WTC11 (cell line): ENCODE data around the gene ARHGAP45. TPM values are rescaled to one million over a fixed set of nuclear protein-coding genes. Genes with fewer than 3 reads are reported as not detected.

Experiments used
- ATAC-seq: fragments of 200-7000 bp; cut with Tn5 transposase; 2 replicates; pipeline ENCODE4 v1.10.0; 2021; ENCODE audit warnings: mild to moderate bottlenecking, moderate library complexity
- CTCF ChIA-PET: fragments of 300-600 bp; sonication (Branson Sonifier 250); formaldehyde crosslinking; loops from one replicate; lab custom pipeline; 2021; ENCODE audit warnings: antibody characterized with exemption; lab: Charles Lee
- POLR2A ChIA-PET: fragments of 350-600 bp; sonication (Branson Sonifier 250); formaldehyde crosslinking; loops from one replicate; lab custom pipeline; 2021; ENCODE audit warnings: antibody characterized with exemption; lab: Charles Lee
- DNase-seq: peaks from one replicate; pipeline ENCODE4 v3.0.0; 2021; ENCODE audit warnings: low spot score
- H3K27ac Mint-ChIP-seq: 2 replicates; pipeline ENCODE4 v1.8.0; 2021; ENCODE audit warnings: mixed read lengths
- H3K27me3 Mint-ChIP-seq: 2 replicates; pipeline ENCODE4 v1.8.0; 2021; ENCODE audit warnings: low read depth, mild to moderate bottlenecking, moderate library complexity, mixed read lengths
- H3K36me3 Mint-ChIP-seq: 2 replicates; pipeline ENCODE4 v1.8.0; 2021; ENCODE audit warnings: mixed read lengths
- H3K4me1 Mint-ChIP-seq: 2 replicates; pipeline ENCODE4 v1.8.0; 2022; ENCODE audit warnings: mixed read lengths
- H3K4me3 Mint-ChIP-seq: 2 replicates; pipeline ENCODE4 v1.8.0; 2021; ENCODE audit warnings: mild to moderate bottlenecking, moderate library complexity, mixed read lengths
- H3K9me3 Mint-ChIP-seq: 2 replicates; pipeline ENCODE4 v1.8.0; 2021; ENCODE audit warnings: mixed read lengths
- CBFB ChIP-seq: sonication (generic); formaldehyde crosslinking; IDR thresholded peaks from 2 replicates; pipeline ENCODE4 v1.8.1; 2022; ENCODE audit warnings: mild to moderate bottlenecking, low read depth, missing genetic modification reagents
- CREB1 ChIP-seq: sonication (generic); formaldehyde crosslinking; IDR thresholded peaks from 2 replicates; pipeline ENCODE4 v1.8.0; 2023; ENCODE audit warnings: mild to moderate bottlenecking, missing genetic modification reagents
- E2F1 ChIP-seq: sonication (generic); formaldehyde crosslinking; IDR thresholded peaks from 2 replicates; pipeline ENCODE4 v1.8.0; 2022; ENCODE audit warnings: mild to moderate bottlenecking, missing genetic modification reagents
- E2F5 ChIP-seq: sonication (generic); formaldehyde crosslinking; IDR thresholded peaks from 2 replicates; pipeline ENCODE4 v1.8.1; 2022; ENCODE audit warnings: mild to moderate bottlenecking, moderate library complexity, missing genetic modification reagents
- ETV6 ChIP-seq: sonication (generic); formaldehyde crosslinking; IDR thresholded peaks from 2 replicates; pipeline ENCODE4 v1.8.1; 2022; ENCODE audit warnings: mild to moderate bottlenecking, missing genetic modification reagents
- HMGXB4 ChIP-seq: sonication (generic); formaldehyde crosslinking; IDR thresholded peaks from 2 replicates; pipeline ENCODE4 v1.8.1; 2023; ENCODE audit warnings: mild to moderate bottlenecking, moderate library complexity, missing genetic modification reagents
- SMAD4 ChIP-seq: sonication (generic); formaldehyde crosslinking; IDR thresholded peaks from 2 replicates; pipeline ENCODE4 v1.8.0; 2022; ENCODE audit warnings: mild to moderate bottlenecking, missing genetic modification reagents
- TEAD1 ChIP-seq: sonication (generic); formaldehyde crosslinking; IDR thresholded peaks from 2 replicates; pipeline ENCODE4 v1.8.0; 2022; ENCODE audit warnings: mild to moderate bottlenecking, missing genetic modification reagents
- ZNF396 ChIP-seq: fragments of 250-450 bp; sonication (Bioruptor Pico); IDR thresholded peaks from 2 replicates; pipeline ENCODE4 v1.8.0; 2021; ENCODE audit warnings: mild to moderate bottlenecking, moderate library complexity, borderline replicate concordance
- total RNA-seq: library from RNA; stranded (reverse); gene quantifications from 3 replicates; pipeline ENCODE4 v1.2.3, GENCODE V29; 2021
- TF ChIP-seq, protein P1 (sequence below): fragments of 250-450 bp; sonication (Bioruptor Pico); IDR thresholded peaks from 2 replicates; pipeline ENCODE4 v2.1.2; 2022; ENCODE audit warnings: mild to moderate bottlenecking, moderate library complexity

ARHGAP45 gene
- total RNA-seq, 1 experiment from 2014 or later, result 40.9 TPM

DNA sequence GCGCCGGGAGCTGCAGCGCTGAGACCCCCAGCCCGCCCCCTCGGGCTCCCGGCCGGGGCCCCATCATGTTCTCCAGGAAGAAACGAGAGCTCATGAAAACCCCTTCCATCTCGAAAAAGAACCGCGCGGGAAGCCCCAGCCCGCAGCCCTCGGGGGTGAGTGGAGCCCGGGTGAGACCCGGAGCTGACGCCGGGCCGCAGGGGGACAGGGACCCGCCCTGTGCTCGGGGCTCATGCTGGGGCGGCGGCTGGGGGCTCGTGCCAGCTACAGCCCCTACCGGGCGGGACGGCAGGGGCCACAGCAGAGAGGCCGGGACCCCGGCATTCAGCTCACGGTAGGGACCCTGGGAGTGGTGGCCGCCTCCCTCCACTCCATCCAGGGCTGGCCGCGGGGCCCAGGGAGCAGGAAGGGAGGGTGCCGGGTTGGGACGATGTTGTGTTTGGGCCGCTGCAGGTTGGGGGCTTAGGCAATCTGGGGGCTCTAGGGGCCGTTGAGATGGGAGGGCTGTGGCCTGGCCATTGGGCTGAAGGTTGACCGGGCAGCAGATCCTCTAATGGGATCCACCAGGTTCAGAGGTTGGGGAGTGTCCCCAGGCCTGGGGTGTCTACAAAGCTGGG is 482 bp downstream of the ARHGAP45 start (continued):
- TF ChIP-seq CBFB (CRISPR knock-in tag) (no peak), ZNF396 (CRISPR knock-in tag) (no peak)

- H3K27ac Mint-ChIP-seq, result 0 out of 2 replicates have a peak overlapping the region, but pooled peaks have one; percentile 45
- peaks cover 19% of the 10 kb centered on the region for H3K4me1 Mint-ChIP-seq
- peaks cover 37% of the 10 kb centered on the region for H3K27me3 Mint-ChIP-seq
- ATAC-seq (no peak), DNase-seq (no peak)
- ChIA-PET CTCF (interaction anchor here (0.6 to 7.5 kb wide), 9 partner anchors 13 to 198 kb away, joined by 3 to 109 read pairs (median 6); partner anchors contain the start of gene ATP5F1D), POLR2A (interaction anchor here (1.0 to 3.0 kb wide), 4 partner anchors 10 to 28 kb away, joined by 3 to 14 read pairs (median 6); partner anchors contain the start of gene ABCA7)
- H3K36me3 Mint-ChIP-seq, result no peaks in the 10 kb centered on the region
- peak overlapping the region; percentile 49; the same call in 1 of the 2 replicates for H3K4me3 Mint-ChIP-seq
- no peaks in the 10 kb centered on the region for H3K9me3 Mint-ChIP-seq
- no peak for TF ChIP-seq TEAD1 (CRISPR knock-in tag)
- TF ChIP-seq, all 79 proteins: peak for 0
These were observed 1.3 kb downstream of the ARHGAP45 start for GRCh38 chr19:1068009-1069001.

GRCh38 chr19:1069009-1069779 is 2.2 kb downstream of the ARHGAP45 start:
- no peak for ATAC-seq
- Mint-ChIP-seq H3K27ac (0 out of 2 replicates have a peak overlapping the region, but pooled peaks have one; percentile 45), H3K4me3 (peak overlapping the region; percentile 33; the same call in 1 of the 2 replicates), H3K27me3 (peaks cover 37% of the 10 kb centered on the region), H3K4me1 (peaks cover 17% of the 10 kb centered on the region), H3K9me3 (no peaks in the 10 kb centered on the region), H3K36me3 (no peaks in the 10 kb centered on the region)
- TF ChIP-seq, protein P1, sequence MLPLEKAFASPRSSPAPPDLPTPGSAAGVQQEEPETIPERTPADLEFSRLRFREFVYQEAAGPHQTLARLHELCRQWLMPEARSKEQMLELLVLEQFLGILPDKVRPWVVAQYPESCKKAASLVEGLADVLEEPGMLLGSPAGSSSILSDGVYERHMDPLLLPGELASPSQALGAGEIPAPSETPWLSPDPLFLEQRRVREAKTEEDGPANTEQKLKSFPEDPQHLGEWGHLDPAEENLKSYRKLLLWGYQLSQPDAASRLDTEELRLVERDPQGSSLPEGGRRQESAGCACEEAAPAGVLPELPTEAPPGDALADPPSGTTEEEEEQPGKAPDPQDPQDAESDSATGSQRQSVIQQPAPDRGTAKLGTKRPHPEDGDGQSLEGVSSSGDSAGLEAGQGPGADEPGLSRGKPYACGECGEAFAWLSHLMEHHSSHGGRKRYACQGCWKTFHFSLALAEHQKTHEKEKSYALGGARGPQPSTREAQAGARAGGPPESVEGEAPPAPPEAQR, result no peak
- TF ChIP-seq E2F5 (CRISPR knock-in tag) (0 out of 2 replicates have a peak, but pooled peaks have one; percentile 17), HMGXB4 (no peak)
- CTCF ChIA-PET, result interaction anchor here (2.0 to 7.5 kb wide), 2 partner anchors 12 to 29 kb away, joined by 11 to 109 read pairs; partner anchors contain the start of gene ABCA7
- DNase-seq, result no peak
- POLR2A ChIA-PET, result interaction anchor here (0.6 kb wide), 1 partner anchor 303 kb away, joined by 4 read pairs; no protein-coding TSS in a partner anchor

DNA sequence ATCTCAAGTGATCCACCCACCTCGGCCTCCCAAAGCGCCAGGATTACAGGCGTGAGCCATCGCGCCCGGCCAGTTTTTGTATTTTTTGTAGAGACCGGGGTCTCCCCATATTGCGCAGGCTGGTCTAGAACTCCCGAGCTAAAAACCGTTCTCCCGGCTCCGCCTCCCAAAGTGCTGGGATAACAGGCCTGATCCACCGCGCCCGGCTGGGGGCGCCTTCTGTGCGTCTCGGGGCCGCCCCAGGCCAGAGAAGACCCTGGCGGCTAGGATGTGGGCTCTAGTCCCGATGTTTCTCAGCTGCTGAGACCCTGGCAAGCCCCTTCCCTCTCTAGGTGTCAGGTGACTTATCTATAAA is 3.6 kb downstream of the ARHGAP45 start:
- TF ChIP-seq CREB1 (CRISPR knock-in tag) (no peak), E2F1 (CRISPR knock-in tag) (no peak), TEAD1 (CRISPR knock-in tag) (no peak), SMAD4 (CRISPR knock-in tag) (no peak), ETV6 (CRISPR knock-in tag) (no peak)
- TF ChIP-seq, all 79 proteins: peak for 0

More for the DNA sequence above, 3.6 kb downstream of the ARHGAP45 start:
- peak; percentile 77 for DNase-seq
- Mint-ChIP-seq H3K4me1 (peaks cover 11% of the 10 kb centered on the region), H3K4me3 (peak overlapping the region; percentile 52), H3K36me3 (peaks cover 2% of the 10 kb centered on the region), H3K27me3 (peaks cover 29% of the 10 kb centered on the region), H3K9me3 (no peaks in the 10 kb centered on the region), H3K27ac (no peak overlapping the region)
- ChIA-PET CTCF (interaction anchor here (0.6 to 2.6 kb wide), 20 partner anchors 8 to 1892 kb away, joined by 3 to 45 read pairs (median 6); partner anchors contain the start of genes ABCA7, CNN2 and GPX4), POLR2A (interaction anchor here (0.6 to 2.4 kb wide), 11 partner anchors 8 to 711 kb away, joined by 3 to 22 read pairs (median 4); partner anchors contain the start of gene ABCA7)
- peak; percentile 49 for ATAC-seq
